ENCODE measurements around the gene DNAH14. TPM values are rescaled to one million over a fixed set of nuclear protein-coding genes. Genes with fewer than 3 reads are reported as not detected.
"Not testable (repeated sequence)": the region's sequence is repeated elsewhere in the genome, so short reads cannot be mapped to it uniquely, and the experiment has no call there.

The DNAH14 gene
- total RNA-seq, 3 donors from 2014 or later: 6.1 to 38.6 (median 23.9) TPM

GRCh38 chr1:225224287-225224686 lies 294.8 kb downstream of the DNAH14 start:
- intact Hi-C loops (cut with DNase I; ENCODE audit: low total_unique reads): no loop called here
- no peak for TF ChIP-seq POLR2A (IDR thresholded peaks at IDR 0.05)
- no peak for TF ChIP-seq CTCF (IDR thresholded peaks at IDR 0.05)
- TF ChIP-seq POLR2AphosphoS5 (IDR thresholded peaks at IDR 0.05): no peak

GRCh38 chr1:225225681-225226080 lies 296.2 kb downstream of the DNAH14 start:
- intact Hi-C loops (cut with DNase I; ENCODE audit: low total_unique reads): no loop called here
- H3K36me3 ChIP-seq: no peaks in the 10 kb centered on the region
- H3K27me3 ChIP-seq: no peaks in the 10 kb centered on the region
- H3K27ac ChIP-seq: no peak overlapping the region
- DNase-seq (ENCODE audit: low spot score in 2 of 2): no peak
- peaks cover 0 to 22% of the 10 kb centered on the region in 2 donors for H3K9me3 ChIP-seq
- TF ChIP-seq CTCF (IDR thresholded peaks at IDR 0.05): no peak
- TF ChIP-seq POLR2A (IDR thresholded peaks at IDR 0.05): no peak
- TF ChIP-seq POLR2AphosphoS5 (IDR thresholded peaks at IDR 0.05): no peak
- no peak overlapping the region for H3K4me3 ChIP-seq
- no peaks in the 10 kb centered on the region for H3K4me1 ChIP-seq

More at GRCh38 chr1:225224287-225224686, 294.8 kb downstream of the DNAH14 start:
- Histone ChIP-seq H3K27ac (no peak overlapping the region), H3K4me3 (no peak overlapping the region), H3K9me3 (peaks cover 0 to 31% of the 10 kb centered on the region in 2 donors), H3K36me3 (no peaks in the 10 kb centered on the region), H3K27me3 (no peaks in the 10 kb centered on the region), H3K4me1 (no peaks in the 10 kb centered on the region)
- DNase-seq (ENCODE audit: low spot score in 2 of 2): no peak

- H3K4me1 ChIP-seq: no peaks in the 10 kb centered on the region
- no peaks in the 10 kb centered on the region for H3K36me3 ChIP-seq
- no peak overlapping the region for H3K4me3 ChIP-seq
- H3K9me3 ChIP-seq: peaks cover 0 to 2% of the 10 kb centered on the region in 2 donors
- no peak for DNase-seq (ENCODE audit: low spot score in 2 of 2)
- no peak overlapping the region for H3K27ac ChIP-seq
- TF ChIP-seq CTCF (IDR thresholded peaks at IDR 0.05) (no peak), POLR2AphosphoS5 (IDR thresholded peaks at IDR 0.05) (no peak), POLR2A (IDR thresholded peaks at IDR 0.05) (no peak)
- intact Hi-C loops (cut with DNase I; ENCODE audit: low total_unique reads): no loop called here
- no peaks in the 10 kb centered on the region for H3K27me3 ChIP-seq
Observed at GRCh38 chr1:225228871-225229303, 299.4 kb downstream of the DNAH14 start.

GRCh38 chr1:225229429-225229828 lies 300.0 kb downstream of the DNAH14 start:
- H3K4me1 ChIP-seq; H3K27me3 ChIP-seq; intact Hi-C loops (cut with DNase I; ENCODE audit: low total_unique reads); H3K36me3 ChIP-seq; H3K9me3 ChIP-seq; DNase-seq (ENCODE audit: low spot score in 2 of 2); H3K27ac ChIP-seq; H3K4me3 ChIP-seq: not testable (repeated sequence)

- no peak overlapping the region for H3K4me3 ChIP-seq
- H3K9me3 ChIP-seq: peaks cover 0 to 8% of the 10 kb centered on the region in 2 donors
- H3K4me1 ChIP-seq: no peaks in the 10 kb centered on the region
- no peak overlapping the region for H3K27ac ChIP-seq
- H3K36me3 ChIP-seq: no peaks in the 10 kb centered on the region
- H3K27me3 ChIP-seq: no peaks in the 10 kb centered on the region
- TF ChIP-seq POLR2A (IDR thresholded peaks at IDR 0.05): no peak
- no peak for TF ChIP-seq CTCF (IDR thresholded peaks at IDR 0.05)
- no peak for TF ChIP-seq POLR2AphosphoS5 (IDR thresholded peaks at IDR 0.05)
- no peak for DNase-seq (ENCODE audit: low spot score in 2 of 2)
- intact Hi-C loops (cut with DNase I; ENCODE audit: low total_unique reads): no loop called here
Observed at GRCh38 chr1:225230483-225230882, 301.0 kb downstream of the DNAH14 start.

- H3K27ac ChIP-seq; intact Hi-C loops (cut with DNase I; ENCODE audit: low total_unique reads): not testable (repeated sequence)
Observed at GRCh38 chr1:225232930-225233329, 303.5 kb downstream of the DNAH14 start.

More at GRCh38 chr1:225232930-225233329, 303.5 kb downstream of the DNAH14 start:
- H3K4me1 ChIP-seq; H3K36me3 ChIP-seq; H3K27me3 ChIP-seq; DNase-seq (ENCODE audit: low spot score in 2 of 2); H3K9me3 ChIP-seq; H3K4me3 ChIP-seq: not testable (repeated sequence)

Data from breast epithelium (tissue), 4 donors.